OCI-LY3 (cell line): ENCODE results near the gene FAM107B.
"Not testable (repeated sequence)": the region's sequence is repeated elsewhere in the genome, so short reads cannot be mapped to it uniquely, and the experiment has no call there.

ENCODE experiments used
- H2AFZ ChIP-seq: fragments of 200-600, 300-600 bp; shearing (Covaris generic); 2 replicates; pipeline ENCODE4 v1.6.0; 2014; ENCODE audit warnings: antibody characterized with exemption, low read depth, low read length
- H3K27ac ChIP-seq: fragments of 200-600, 300-600 bp; sonication (generic); 2 replicates; pipeline ENCODE4 v1.5.1; 2014; ENCODE audit warnings: mild to moderate bottlenecking, low read length, moderate library complexity, mixed read lengths
- H3K27me3 ChIP-seq: fragments of 200-600, 300-600 bp; sonication (generic); 2 replicates; pipeline ENCODE4 v1.6.1; 2014; ENCODE audit warnings: low read depth, low read length, mixed read lengths
- H3K36me3 ChIP-seq: fragments of 200-600, 300-600 bp; sonication (generic); replicated peaks from 2 replicates; pipeline ENCODE3; 2014; ENCODE audit warnings: low read depth, low read length, mixed read lengths
- H3K4me1 ChIP-seq: fragments of 300-600, 200-600 bp; sonication (generic); 2 replicates; pipeline ENCODE4 v1.6.1; 2014; ENCODE audit warnings: low read length, mixed read lengths
- H3K4me2 ChIP-seq: fragments of 200-600, 300-600 bp; sonication (generic); 2 replicates; pipeline ENCODE4 v1.6.1; 2014; ENCODE audit warnings: low read length, mixed read lengths
- H3K4me3 ChIP-seq: fragments of 300-600, 200-600 bp; sonication (generic); 2 replicates; pipeline ENCODE4 v1.5.1; 2014; ENCODE audit warnings: antibody characterized with exemption, mild to moderate bottlenecking, low read length, moderate library complexity
- H3K79me2 ChIP-seq: fragments of 300-600, 200-600 bp; shearing (Covaris generic); 2 replicates; pipeline ENCODE4 v1.6.1; 2014; ENCODE audit warnings: mild to moderate bottlenecking, low read length, mixed read lengths
- H3K9ac ChIP-seq: fragments of 300-600, 200-600 bp; shearing (Covaris generic); 2 replicates; pipeline ENCODE4 v1.6.0; 2014; ENCODE audit warnings: mild to moderate bottlenecking, low read length, moderate library complexity
- H3K9me3 ChIP-seq: fragments of 200-600, 300-600 bp; shearing (Covaris generic); 2 replicates; pipeline ENCODE4 v1.6.1; 2014; ENCODE audit warnings: low read length, mixed read lengths; ENCODE audit not compliant: insufficient read depth
- H4K20me1 ChIP-seq: fragments of 200-600, 300-600 bp; sonication (generic); 2 replicates; pipeline ENCODE4 v1.6.1; 2016; ENCODE audit warnings: low read length, mixed read lengths; ENCODE audit not compliant: insufficient read depth
- EZH2phosphoT487 ChIP-seq: fragments of 200-600 bp; shearing (Covaris generic); IDR thresholded peaks from 2 replicates; pipeline ENCODE4 v1.6.1; 2018; ENCODE audit warnings: antibody characterized with exemption, mixed run types, low read depth
- TF ChIP-seq, protein P1 (sequence below): fragments of 200-600, 300-600 bp; sonication (generic); IDR thresholded peaks from 2 replicates; pipeline ENCODE4 v1.5.1; 2014; ENCODE audit warnings: antibody characterized with exemption, low read length, low read depth

The FAM107B gene

GRCh38 chr10:14635043-14635710 lies 139.5 kb downstream of the FAM107B start:
- no peak for TF ChIP-seq EZH2phosphoT487
- TF ChIP-seq, protein P1, sequence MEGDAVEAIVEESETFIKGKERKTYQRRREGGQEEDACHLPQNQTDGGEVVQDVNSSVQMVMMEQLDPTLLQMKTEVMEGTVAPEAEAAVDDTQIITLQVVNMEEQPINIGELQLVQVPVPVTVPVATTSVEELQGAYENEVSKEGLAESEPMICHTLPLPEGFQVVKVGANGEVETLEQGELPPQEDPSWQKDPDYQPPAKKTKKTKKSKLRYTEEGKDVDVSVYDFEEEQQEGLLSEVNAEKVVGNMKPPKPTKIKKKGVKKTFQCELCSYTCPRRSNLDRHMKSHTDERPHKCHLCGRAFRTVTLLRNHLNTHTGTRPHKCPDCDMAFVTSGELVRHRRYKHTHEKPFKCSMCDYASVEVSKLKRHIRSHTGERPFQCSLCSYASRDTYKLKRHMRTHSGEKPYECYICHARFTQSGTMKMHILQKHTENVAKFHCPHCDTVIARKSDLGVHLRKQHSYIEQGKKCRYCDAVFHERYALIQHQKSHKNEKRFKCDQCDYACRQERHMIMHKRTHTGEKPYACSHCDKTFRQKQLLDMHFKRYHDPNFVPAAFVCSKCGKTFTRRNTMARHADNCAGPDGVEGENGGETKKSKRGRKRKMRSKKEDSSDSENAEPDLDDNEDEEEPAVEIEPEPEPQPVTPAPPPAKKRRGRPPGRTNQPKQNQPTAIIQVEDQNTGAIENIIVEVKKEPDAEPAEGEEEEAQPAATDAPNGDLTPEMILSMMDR = no peak
- Histone ChIP-seq H3K27ac (no peak overlapping the region), H3K4me1 (no peaks in the 10 kb centered on the region), H2AFZ (no peak overlapping the region), H3K9me3 (no peaks in the 10 kb centered on the region), H3K9ac (no peak overlapping the region), H4K20me1 (no peaks in the 10 kb centered on the region), H3K27me3 (no peaks in the 10 kb centered on the region), H3K79me2 (no peaks in the 10 kb centered on the region), H3K4me2 (no peak overlapping the region), H3K4me3 (no peak overlapping the region), H3K36me3 (no peaks in the 10 kb centered on the region)

DNA sequence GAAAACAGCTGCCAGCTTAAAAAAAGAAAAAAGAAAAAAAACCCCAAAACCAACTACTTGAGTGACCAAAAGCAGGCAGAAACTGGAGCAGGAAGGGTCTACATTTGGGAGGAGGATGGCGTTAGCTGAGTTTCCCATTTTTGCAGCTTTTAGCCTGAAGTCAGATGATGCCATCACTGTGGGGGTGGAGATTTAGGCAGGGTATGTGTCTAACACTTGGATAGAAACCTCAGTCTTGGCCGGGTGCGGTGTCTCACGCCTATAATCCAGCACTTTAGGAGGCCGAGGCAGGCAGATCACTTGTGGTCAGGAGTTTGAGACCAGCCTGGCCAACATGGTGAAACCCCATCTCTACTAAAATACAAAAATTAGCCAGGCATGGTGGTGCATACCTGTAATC lies 140.1 kb downstream of the FAM107B start:
- not testable (repeated sequence) for H3K27me3 ChIP-seq, H2AFZ ChIP-seq, H3K36me3 ChIP-seq, H3K9me3 ChIP-seq, H3K27ac ChIP-seq, H4K20me1 ChIP-seq, H3K4me2 ChIP-seq, H3K4me3 ChIP-seq, H3K9ac ChIP-seq, H3K79me2 ChIP-seq, H3K4me1 ChIP-seq

DNA sequence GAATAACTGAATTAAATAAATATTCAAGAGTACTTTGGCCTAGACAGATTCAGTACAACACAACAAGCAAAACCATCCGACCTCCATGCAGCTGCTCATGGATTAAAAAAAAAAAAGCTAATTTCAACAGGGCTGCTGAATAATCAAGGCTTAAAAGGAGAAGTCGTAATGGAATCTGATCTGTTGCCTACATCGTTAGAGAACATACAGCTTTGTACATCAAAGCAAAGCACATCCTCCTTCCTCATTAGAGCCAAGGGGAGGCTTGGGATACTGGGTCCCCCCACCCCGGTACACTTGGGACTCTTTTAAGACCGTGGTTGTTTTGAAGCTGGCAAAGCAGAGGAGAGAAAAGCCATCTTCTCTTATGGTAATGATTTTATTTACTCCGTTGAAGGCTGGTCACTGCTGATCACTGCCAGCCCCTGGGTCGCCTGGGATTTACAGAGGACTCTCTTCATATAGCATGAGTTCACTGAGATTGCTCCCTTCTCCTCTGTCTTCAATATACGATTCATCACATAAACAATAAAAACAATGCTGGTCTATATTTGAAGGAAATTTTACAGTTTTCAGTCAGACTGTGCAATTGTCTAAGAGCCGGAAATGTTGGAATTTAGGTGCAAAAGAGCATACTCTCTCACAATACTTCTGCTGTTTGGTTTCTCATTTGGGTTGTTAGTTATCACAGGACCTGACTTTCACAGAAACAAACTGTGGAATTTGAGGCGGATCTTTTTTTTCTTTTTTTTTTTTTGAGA lies 148.8 kb downstream of the FAM107B start:
- no peaks in the 10 kb centered on the region for H3K9me3 ChIP-seq
- no peaks in the 10 kb centered on the region for H3K79me2 ChIP-seq
- H3K9ac ChIP-seq = no peak overlapping the region
- H3K4me2 ChIP-seq = no peak overlapping the region
- H3K4me1 ChIP-seq = no peaks in the 10 kb centered on the region
- H3K4me3 ChIP-seq = no peak overlapping the region
- no peaks in the 10 kb centered on the region for H3K27me3 ChIP-seq
- H3K27ac ChIP-seq = no peak overlapping the region
- no peaks in the 10 kb centered on the region for H3K36me3 ChIP-seq
- H2AFZ ChIP-seq = no peak overlapping the region
- no peaks in the 10 kb centered on the region for H4K20me1 ChIP-seq
- no peak for TF ChIP-seq EZH2phosphoT487
- TF ChIP-seq, protein P1 = no peak

GRCh38 chr10:14625192-14625631 lies 149.5 kb downstream of the FAM107B start:
- Histone ChIP-seq H2AFZ (no peak overlapping the region), H3K27me3 (no peaks in the 10 kb centered on the region), H3K4me1 (no peaks in the 10 kb centered on the region), H3K4me3 (no peak overlapping the region), H4K20me1 (no peaks in the 10 kb centered on the region), H3K9ac (no peak overlapping the region), H3K79me2 (no peaks in the 10 kb centered on the region), H3K36me3 (no peaks in the 10 kb centered on the region), H3K9me3 (no peaks in the 10 kb centered on the region), H3K27ac (no peak overlapping the region), H3K4me2 (no peak overlapping the region)
- TF ChIP-seq EZH2phosphoT487 = no peak
- TF ChIP-seq, protein P1 = no peak
